Ovary (tissue), 3 donors: ENCODE measurements around the gene GSG1L.

Experiments
- EP300 ChIP-seq: sonication (generic); formaldehyde crosslinking; IDR thresholded peaks from one replicate; pipeline ENCODE4 v1.6.1; 2017; ENCODE audit warnings: antibody characterized with exemption
- POLR2A ChIP-seq: fragments of 450-650 bp; IDR thresholded peaks from one replicate; pipeline ENCODE4 v1.6.1; 2017; ENCODE audit warnings: antibody characterized with exemption, mild to moderate bottlenecking, moderate library complexity
- TF ChIP-seq, protein P1 (sequence below), 3 donors: fragments of 450-650 bp in 2 of 3; fragments of 200-600 bp in 1 of 3; IDR thresholded peaks; one replicate each; pipeline versions ENCODE4 v1.5.1 to v1.8.0; 2016 to 2022; ENCODE audit warnings: antibody characterized with exemption in 3 of 3, mild to moderate bottlenecking in 1 of 3
- donor health status: DM: no; HTN: no; CAD: no.

- TF ChIP-seq, protein P1, sequence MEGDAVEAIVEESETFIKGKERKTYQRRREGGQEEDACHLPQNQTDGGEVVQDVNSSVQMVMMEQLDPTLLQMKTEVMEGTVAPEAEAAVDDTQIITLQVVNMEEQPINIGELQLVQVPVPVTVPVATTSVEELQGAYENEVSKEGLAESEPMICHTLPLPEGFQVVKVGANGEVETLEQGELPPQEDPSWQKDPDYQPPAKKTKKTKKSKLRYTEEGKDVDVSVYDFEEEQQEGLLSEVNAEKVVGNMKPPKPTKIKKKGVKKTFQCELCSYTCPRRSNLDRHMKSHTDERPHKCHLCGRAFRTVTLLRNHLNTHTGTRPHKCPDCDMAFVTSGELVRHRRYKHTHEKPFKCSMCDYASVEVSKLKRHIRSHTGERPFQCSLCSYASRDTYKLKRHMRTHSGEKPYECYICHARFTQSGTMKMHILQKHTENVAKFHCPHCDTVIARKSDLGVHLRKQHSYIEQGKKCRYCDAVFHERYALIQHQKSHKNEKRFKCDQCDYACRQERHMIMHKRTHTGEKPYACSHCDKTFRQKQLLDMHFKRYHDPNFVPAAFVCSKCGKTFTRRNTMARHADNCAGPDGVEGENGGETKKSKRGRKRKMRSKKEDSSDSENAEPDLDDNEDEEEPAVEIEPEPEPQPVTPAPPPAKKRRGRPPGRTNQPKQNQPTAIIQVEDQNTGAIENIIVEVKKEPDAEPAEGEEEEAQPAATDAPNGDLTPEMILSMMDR (IDR thresholded peaks at IDR 0.05) = no peak
- no peak for TF ChIP-seq POLR2A
- TF ChIP-seq EP300 = no peak
These were observed 262.7 kb downstream of the GSG1L start for GRCh38 chr16:27800817-27801216.
